GM21526 (cell line): ENCODE results near the gene SETBP1.
A peak's percentile ranks its signal among the peaks of the same experiment; 100 is the strongest.
"Not testable (repeated sequence)": the region's sequence is repeated elsewhere in the genome, so short reads cannot be mapped to it uniquely, and the experiment has no call there.

Source experiments
- ATAC-seq: cut with Tn5 transposase; IDR thresholded peaks from one replicate; pipeline ENCODE4 v1.9.1; 2021; ENCODE audit warnings: moderate library complexity; ENCODE audit not compliant: unreplicated experiment, low FRiP score

The SETBP1 gene

GRCh38 chr18:44702594-44702993, 21.9 kb downstream of the SETBP1 start:
- no peak for ATAC-seq

- ATAC-seq, result no peak
These were observed 23.6 kb downstream of the SETBP1 start for GRCh38 chr18:44704135-44704789.

GRCh38 chr18:44705075-44705675, 24.5 kb downstream of the SETBP1 start:
- no peak for ATAC-seq

DNA sequence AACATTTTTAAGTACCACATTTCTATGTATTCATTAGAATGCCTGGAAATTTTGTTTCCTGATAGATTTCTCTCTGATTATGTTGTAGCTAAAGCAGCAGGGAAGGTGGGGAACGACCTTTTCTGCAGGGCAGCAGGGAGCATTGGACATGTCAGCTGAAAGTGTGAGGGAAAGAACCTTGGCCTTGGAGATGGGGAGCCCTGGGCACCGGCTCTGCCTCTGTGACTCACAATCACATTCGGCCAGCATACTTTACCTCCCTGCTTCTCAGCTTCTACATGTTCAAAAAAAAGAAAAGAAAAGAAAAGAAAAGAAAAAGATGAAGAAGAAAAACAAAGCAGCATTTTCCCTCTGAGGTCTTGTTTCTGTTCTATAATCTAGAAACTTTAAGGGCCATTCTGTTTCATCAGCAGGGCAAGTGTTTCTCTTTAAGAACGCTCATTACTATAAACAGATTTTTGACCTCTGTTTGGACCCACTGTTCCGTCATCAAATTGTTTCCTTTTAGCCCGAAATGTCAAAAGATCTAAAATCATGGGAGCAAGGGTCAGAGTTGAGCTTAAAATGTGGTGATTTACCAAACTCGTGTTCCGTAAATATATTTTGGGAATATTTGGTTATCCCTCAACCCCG, 27.9 kb downstream of the SETBP1 start:
- no peak for ATAC-seq

GRCh38 chr18:44709307-44710126, 28.8 kb downstream of the SETBP1 start:
- peak; percentile 90 for ATAC-seq

- no peak for ATAC-seq
These were observed 30.2 kb downstream of the SETBP1 start for GRCh38 chr18:44710931-44711330.

GRCh38 chr18:44712025-44712424, 31.3 kb downstream of the SETBP1 start:
- ATAC-seq, result no peak

DNA sequence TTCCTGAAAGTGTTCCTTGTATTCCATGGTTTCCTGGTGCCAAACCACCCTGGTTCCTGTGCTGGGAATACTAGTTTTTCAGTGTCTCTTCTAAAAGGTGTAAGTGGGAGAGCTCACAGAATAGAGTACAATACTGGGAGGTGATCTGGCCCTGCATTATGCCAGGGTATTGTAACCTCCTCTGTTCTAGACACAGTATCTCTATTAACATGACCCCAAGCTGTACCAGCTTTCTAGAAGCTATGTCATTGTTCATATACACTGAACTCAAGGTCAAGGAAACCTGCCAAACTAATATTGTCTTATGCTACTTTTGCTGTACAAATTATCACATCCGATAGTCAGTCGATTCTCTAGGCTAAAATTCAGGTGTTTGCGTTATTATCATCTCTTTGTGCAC, 32.7 kb downstream of the SETBP1 start:
- ATAC-seq, result no peak

DNA sequence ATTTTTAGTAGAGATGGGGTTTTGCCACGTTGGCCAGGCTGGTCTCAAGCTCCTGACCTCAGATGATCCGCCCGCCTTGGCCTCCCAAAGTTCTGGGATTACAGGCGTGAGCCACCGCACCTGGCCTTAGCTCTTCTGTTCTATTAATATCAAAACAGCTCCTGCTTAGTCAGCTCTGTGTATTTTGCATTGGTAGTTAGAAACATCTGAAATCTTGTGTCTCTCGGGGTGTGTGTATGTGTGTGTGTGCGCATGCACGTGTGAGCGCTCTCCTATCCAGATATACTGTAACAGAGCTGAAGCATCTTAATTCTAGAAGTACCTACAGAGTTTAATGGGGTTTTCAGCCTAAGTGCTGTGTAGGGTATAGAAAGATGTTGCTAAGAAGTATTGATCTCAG, 33.7 kb downstream of the SETBP1 start:
- ATAC-seq, result no peak

GRCh38 chr18:44715245-44715644, 34.6 kb downstream of the SETBP1 start:
- ATAC-seq, result no peak

GRCh38 chr18:44715842-44716241, 35.2 kb downstream of the SETBP1 start:
- no peak for ATAC-seq

- no peak for ATAC-seq
These were observed 36.0 kb downstream of the SETBP1 start for GRCh38 chr18:44716697-44717163.

DNA sequence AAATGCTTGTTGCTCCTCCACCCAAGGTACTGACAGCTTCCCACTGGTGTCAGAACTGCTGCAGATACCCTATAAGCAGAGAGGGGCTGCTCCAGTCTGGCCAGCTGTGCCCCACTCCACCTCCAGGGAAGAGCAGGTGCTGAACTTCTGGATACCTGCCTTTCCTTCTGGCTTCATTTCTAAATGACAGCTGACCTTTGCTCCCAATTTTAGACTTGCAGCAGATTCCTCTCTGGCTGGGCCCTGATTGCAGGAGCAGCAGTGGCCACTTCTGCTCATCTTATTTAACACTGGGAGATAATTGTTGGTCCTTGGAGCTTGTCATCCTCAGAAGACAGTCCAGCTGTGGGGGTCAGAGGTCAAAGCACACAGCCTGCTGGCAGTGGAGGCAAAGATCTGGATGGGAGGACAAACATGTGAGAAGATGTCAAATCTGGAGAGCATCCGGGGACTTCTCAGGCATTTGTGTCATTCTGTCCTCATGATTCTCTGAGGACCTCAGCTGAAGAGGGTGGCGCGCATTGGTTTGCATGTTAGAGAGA, 38.9 kb downstream of the SETBP1 start:
- no peak for ATAC-seq

- ATAC-seq, result not testable (repeated sequence)
These were observed 41.1 kb downstream of the SETBP1 start for GRCh38 chr18:44721748-44722147.

GRCh38 chr18:44723411-44723810, 42.7 kb downstream of the SETBP1 start:
- ATAC-seq, result peak; percentile 24

- no peak for ATAC-seq
These were observed 43.6 kb downstream of the SETBP1 start for GRCh38 chr18:44724105-44724778.

- peak; percentile 45 for ATAC-seq
These were observed 44.8 kb downstream of the SETBP1 start for GRCh38 chr18:44725300-44726058.

DNA sequence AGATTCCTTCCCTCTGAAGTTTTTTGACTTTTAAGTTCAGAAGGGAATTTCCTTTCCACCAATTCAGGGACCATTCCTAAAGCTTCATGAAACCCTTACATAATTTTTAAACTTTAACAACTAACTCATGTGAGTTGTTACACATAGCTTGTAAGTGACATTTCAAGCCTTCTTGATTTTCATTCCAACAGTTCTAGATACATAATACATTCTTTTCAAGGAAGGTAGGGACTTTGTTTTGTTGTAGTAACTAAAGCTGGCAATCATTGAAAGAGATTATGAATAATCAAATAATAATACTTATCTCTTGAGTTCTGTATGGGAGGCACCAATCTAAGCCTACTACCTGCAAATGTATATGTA, 45.4 kb downstream of the SETBP1 start:
- ATAC-seq, result no peak

DNA sequence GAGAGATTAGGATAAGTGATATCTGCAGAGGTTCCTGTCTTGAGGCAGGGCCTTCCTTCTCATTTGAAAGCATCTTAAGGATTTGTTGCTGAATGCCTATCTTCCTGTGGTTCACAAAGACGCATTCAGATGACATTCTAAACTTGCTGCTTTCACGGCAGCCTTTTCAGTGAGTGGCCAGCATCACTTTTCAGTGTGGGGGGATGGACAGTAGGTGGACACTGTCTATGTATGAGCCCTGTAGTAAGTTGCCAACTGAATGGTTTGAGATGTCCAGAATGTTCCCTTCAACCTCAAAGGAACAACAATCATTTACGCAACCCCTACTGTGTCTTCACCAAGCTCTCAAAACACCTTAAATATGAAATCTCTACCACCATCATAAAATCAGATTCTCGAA, 46.6 kb downstream of the SETBP1 start:
- ATAC-seq, result no peak
